NCI-H524 treated with DMSO at 0.1 percent for 48 hours (cell line): Measurements from ENCODE around the gene NTM.
A peak's percentile ranks its signal among the peaks of the same experiment; 100 is the strongest.

Source experiments
- DNase-seq: peaks from one replicate; lab custom pipeline; 2025; lab: John Stamatoyannopoulos, UW

NTM gene

DNA sequence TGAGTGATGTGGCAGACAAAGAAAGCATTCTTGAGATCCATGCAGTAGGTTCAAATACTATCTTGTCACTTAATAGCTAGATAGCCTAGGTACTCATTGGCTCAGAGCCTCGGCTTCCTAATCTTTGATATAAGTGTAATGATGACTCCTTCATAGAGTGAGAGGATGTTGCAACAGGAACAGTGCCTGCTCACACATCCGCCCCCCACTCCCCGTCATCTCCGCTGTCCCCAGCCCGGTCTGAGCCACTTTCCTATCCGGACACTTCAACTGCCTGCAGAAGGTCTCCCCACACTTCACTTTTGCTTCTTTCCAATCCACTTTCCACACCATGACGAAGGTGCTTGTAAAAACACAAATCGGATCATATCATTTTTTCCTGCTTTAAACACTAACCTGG is 128.8 kb downstream of the NTM start:
- DNase-seq: no peak

DNA sequence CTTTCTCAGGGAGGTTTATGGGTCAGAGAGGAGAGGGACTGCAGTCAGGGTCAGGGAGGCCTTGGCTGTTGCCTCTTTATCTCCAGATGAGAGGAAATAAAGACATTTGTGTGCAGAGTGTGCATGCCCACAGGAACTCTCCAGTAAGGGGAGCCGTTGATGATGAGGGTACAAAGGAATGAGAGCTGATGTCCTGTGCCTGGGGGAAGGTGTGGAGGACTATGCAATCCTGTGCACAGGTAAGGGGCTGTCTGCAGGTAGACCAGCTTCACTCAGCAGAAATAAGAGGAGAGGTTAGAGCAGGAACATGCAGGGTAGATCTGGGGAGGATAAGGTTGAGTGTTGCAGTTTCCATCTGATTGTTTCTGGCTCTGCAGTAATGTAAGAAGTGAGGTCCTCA is 132.6 kb downstream of the NTM start:
- DNase-seq: no peak

DNA sequence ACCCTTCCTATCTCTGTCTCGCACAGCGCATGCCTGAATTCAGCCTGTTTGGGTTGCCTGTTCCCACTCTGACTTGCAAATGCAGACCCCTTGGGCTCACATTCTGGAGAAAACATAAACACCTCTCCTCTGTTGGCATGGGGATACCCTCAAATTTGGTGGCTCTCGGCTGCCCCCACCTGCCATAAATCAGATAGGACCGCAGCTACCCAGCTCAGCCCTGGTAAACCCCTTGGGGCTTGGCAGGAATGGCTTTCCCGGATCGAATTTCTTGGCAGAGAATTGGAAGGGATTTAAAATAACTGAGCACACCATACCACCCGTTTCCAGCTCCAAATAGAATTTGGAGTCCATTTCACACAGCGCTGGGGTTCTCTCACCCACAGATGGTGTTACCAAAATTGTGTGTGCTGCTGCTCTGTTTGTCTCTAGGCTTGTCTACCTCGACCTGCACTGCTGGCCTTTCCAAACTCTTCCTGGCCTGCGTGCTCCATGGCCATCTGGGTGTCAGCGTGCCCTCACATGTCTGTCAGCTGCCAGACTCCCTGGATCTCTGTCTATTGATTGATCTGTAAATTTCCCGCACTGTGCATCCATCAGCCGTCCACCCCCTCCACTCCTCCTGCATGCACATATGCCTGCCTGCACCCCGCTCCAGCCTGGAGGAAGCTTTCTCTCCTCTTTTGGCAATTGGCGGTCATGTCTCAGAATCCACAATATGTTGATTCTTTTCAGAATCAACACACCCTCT is 134.0 kb downstream of the NTM start:
- DNase-seq: peak; percentile 53

DNA sequence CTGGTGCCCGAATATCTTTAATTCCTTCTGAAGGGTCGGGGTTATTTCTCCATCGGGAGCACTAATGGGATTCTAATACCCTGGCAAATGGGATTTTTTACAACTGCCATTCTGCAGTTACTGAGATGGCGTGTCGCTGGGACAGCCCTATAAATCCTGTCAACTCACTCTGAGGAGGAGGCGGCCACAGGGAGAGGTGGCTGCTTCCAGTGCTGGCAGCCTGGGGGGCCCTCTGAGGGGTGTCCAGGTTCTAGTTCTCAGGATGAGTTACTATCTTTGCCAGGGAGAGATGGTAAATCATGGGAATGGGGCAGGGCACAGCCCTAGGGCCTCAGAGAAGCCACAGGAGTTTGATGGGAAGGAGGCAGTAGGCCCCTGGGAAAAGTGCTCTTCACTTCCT is 135.9 kb downstream of the NTM start:
- DNase-seq: no peak

DNA sequence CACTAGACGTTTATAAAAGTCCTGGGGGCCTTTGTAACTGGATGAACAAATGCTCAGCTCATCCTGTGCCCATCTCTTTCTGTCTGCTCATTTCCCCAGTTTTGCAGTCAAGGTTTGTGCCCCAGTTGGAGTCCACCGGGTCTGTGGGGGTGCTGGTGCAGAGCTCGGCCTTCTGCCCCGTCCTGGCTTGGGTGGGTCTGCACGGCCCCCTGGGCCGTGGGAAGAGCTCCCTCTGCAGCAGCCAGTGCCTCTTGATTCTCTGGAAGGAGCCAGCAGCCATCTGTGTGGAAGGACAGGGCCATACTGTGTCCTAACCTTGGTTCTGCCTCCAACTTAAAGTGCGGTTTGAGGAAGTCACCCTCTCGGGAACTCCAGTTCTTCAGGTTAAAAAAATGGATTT is 140.2 kb downstream of the NTM start:
- DNase-seq: no peak

DNA sequence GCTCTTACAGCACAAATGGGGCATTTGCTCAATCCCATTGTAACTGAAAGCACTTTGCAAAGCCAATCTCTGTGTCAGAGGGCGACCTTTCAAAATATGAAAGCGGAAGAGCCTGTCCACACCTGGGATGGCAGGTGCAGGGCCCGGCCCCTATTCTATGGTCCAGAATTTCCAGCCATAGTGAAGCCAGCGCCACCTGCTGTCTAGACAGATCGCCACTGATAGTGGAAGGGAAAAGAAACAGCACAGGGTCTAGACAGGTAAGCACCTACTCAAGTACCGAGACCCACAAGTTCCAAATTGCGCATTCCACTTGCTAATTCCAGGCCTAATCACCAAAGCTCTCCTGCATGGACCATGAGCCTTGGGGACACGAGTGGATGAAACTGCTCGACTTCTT is 141.4 kb downstream of the NTM start:
- DNase-seq: no peak

DNA sequence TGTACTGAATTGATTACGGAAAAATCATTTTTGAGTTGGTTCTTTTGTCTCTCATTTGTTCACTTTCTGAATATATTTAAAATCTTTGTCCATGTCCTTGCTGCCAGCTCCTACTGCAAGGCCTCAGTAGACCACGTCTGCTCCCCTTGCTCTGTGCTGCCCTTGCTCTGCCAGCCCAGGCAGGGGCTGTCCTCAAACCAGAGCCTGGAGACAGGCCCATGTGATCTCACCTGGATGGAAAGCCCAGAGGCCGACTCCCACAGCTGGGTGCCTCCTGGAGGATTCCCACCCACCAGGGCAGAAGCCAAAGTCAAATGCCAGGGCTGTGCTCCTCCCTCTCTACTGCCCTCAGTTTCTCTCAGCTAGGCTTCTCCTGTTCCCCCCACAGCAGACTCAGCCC is 141.8 kb downstream of the NTM start:
- DNase-seq: no peak

DNA sequence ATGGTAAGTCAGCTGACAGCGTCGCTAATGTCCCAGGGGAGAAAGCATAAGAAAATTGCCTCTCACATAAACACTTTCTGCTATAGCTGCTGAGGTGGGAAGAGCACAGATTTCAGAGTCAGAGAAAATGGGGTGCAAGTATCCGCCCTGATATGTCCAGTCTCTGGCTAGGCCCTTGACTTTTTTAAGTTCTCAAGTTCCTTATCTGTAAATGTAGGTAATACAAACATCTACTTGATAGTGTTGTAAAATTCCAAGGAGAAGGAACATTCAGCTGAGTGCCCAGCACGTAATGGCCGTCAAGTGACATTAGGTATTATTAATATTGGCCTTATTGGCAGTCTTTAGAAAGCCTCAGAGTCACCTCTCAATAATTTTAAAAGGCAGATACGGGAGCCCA is 143.6 kb downstream of the NTM start:
- DNase-seq: no peak

DNA sequence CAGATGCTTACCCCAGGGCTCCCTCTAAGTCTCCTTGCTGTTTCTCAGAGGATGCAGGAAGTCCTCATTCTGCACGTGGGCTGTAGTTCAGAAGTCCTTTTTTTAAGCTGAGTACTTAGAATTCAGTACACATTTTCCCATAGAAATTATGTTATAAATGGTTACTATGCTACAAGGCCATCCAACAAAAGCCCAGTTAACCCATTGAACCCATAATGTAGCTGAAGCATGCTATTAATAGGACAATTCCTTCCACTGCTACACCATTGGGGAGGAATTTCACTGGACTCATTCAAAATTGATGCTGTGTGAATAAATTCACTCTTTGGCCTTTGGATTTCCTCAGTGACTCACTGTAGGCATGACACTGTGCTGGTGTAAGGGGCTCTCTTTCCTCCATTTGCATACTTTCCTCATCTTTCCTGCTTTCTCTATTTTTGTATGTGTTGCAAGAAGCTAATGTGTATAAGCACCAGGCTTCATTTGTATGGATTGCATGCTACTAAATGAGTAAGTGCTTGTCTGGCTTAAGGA is 148.0 kb downstream of the NTM start:
- DNase-seq: no peak

DNA sequence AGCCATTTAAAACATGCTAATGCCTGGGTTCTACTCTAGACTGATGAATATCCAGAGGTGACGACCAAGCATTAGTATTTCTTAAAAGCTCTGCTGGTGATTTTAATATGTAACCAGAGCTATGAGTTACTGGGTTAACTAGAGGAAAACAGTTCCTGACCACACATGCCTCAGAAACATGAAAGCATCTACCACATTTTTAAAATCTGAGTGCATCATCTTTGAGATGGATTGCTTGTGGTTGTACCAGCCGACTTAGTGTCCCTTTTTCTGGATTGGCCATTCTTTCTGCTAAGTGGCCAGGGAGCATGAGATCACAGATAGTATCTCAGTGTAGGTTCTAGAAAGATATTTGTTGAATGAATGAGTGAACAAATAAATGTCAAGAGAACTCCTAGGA is 152.4 kb downstream of the NTM start:
- no peak for DNase-seq

DNA sequence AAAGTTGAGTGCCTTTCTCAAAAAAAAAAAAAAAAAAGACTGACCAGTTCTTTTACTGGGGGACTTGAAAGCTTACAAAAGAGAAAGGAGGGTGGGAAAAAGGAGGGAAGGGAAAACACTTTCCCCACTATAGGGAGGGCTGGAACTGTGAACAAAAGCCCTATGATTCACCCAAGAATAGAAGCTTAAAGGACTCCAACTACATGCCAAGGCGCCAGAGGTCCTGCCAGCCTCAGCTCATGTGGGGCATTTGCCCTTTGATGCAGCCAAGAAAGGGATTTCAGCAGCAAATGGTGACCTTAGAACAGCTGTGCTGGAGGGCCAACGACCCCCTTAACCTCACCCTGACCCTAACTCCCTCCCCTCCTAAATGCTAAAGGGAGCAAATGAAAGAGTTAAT is 160.0 kb downstream of the NTM start:
- DNase-seq: no peak

DNA sequence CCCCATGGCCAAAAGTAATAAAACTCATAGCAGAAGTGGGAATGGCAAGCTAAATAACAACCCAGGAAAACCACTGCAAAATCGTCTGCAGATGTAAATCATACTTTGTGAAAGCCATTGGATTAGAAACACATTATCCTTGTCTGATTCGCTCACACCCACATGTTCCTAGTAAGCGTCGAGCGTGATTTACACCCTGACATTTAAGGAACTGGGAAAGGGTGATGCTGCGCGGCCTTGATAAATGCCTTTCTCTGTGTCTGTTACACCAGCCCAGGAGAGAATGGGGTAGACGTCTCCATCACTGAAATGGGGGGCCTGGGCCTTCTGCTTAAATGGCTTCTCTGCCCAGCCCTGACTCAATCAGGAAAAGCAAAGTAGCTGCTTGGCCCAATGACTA is 162.7 kb downstream of the NTM start:
- DNase-seq: no peak

DNA sequence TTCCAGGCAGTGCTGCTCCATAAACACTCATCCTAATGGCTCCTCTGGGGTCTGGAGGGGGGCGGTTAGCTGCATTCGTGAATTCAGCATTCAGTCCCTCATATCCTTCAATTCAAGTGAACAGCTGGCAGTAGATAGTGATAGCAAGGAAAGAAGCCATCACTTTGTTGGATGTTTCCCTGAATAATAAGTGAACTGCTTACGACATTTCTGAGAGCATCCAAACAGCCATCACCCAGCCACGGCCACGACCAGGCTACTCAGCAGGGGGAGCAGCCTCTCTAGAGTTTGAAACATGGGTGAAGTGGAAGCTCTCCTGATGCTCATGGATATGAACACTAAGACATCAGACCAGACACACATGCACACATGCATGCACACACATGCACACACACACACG is 163.6 kb downstream of the NTM start:
- no peak for DNase-seq

DNA sequence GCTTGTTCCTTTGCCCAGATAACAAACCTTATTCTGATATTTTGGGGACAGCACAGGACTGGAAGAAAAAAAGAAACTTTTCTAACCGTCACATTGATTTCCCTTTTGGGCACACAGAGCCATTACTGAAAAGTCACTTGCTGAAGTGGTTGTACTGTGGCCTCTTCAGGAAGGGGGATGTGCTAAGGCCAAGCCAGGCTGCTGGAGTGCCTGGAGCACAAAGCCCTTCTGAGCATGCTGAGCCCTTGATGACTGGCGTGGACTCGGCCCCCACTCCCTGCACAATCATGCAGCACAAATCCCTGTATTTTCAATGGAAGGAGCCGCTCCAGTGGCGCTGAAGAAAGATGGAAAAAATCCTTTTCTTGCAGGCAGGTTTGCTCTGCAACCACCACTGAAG is 164.2 kb downstream of the NTM start:
- no peak for DNase-seq

DNA sequence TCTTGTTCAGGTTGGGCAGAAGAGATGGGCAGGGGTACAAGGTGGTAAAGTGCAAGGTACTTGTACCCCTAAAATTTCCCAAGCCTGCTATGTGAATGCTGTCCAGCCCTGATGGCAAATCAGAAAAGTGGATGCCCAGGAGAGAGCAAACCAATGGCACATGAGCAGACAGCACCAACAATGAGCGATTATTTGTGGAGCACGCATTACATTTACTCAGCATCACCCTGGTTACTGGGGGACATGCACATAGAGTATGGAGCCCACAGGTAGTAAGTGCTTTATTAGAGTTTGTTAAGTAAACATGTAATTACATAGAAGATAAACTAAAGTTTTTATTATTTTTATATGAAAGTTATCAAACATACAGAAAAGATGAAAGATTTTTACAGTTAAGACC is 165.7 kb downstream of the NTM start:
- DNase-seq: no peak

DNA sequence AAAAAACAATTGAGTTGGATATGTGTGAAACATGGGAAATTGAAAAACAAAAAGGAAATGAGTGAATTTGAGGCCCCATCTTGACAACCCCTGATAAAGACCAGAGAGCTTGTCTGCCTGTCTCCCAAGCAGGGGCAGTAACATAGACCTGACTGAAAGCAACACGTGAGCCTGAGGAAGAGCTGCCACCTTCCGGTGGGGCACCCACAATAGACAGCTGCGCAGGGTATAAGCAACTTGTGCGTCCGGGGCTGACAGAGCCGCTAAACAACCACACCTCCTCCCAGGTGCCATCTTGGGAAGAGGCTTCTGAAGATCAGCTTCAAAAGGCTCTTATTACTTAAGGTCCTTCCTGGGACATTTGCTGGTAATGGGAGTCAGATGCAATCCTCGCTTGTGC is 166.8 kb downstream of the NTM start:
- no peak for DNase-seq

DNA sequence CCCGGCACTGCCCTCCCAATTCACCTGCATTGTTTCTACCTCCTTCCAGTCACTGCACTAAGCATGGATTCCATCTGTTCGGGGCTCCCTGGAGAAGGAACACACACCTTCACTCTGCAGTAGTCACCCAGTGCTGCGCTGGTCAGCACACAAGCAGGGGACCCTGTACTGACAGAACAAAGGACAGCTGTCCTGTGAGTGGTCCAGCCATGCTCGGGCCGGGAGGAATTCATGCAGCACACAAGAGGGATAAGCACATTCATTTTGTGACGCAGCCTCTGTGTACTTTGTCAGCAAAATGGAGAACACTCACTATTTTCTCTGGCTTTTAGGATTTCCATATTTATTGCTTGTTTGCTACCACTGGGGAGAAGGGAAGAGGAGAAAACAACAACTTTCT is 167.3 kb downstream of the NTM start:
- no peak for DNase-seq

DNA sequence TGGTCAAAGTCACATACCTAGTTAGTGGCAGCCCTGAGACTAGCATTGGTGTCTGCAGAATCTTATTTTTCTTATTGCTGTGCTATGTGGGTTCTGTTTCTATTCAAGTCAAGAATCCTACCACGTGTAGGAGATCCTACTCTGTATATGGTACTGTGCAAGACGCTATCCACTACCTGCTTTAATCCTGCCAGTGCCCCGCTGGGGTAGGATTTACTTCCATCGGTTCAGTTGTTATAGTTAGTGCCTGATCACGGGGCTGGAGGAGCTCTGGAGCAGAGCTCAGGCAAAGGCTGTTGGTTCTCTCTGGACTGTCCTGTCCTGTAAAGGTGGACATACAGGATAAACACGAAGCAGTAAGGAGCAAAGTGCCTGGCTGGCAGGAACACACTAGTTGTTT is 167.9 kb downstream of the NTM start:
- DNase-seq: no peak

DNA sequence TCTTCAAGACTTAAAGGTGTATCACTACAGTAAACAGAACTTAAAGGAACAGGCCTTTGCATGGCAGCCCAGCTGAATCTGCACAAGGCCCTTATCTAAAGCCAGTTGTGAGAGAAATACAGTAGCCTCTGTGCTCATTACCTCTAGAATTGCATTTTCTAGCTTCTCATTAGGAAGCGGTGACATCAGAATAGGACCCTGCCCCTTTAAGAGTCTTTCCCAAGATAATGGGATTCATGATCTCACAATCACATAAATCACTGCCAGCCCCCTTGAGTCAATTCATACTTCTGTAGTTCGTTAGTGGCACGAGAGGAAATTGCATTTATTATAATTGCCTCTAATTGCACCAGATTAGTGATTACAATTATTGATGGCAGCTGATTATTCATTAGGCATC is 170.3 kb downstream of the NTM start:
- no peak for DNase-seq

DNA sequence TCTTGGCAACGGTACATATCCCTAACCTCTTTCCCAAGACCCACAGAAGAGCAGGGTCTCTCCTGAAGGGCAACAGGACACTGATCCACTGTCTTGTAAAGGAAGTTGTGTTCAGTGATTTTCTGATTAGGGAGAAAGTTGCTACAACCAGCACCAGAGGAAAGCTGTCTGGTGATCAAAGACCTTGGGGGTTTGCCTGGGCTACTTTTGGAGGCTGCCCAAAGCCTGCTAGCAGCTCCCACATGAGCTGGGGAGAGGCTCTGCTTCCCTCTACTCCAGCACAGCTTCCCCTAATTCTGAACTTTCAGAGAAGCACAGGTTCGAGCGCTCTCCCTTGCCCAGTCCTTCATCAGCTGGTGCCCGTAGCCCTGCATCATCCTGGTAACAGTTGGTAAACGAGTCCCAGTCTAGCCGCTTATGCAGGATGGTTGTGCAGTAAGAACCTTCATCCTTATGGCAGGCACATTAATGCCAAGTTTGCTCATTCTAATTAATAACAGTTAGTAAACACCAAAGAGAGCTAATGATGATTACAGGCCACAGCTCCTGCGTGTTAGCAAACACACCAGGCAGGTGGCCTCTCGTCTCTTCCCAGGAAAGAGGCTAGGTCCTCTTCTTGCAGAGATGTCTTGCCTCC is 173.1 kb downstream of the NTM start:
- DNase-seq: no peak

DNA sequence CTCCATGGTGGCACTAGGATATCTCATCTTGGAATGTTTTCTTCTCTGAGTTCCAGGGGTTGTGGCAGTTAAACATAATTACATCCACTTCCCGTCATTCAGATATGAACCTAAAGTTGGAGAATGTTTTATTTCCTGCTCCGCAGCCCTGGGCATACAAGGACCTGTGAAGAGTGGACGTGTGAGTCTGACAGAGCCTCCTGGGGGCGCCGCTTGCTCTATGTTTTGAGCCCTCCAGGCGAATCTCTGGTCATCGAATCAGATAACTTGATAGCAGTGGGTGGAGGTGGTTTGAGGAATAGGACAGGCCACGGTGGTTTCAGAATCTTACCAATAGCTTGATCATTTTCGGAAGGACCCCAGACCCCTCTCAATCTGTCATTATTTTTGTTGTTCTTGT is 174.2 kb downstream of the NTM start:
- no peak for DNase-seq

DNA sequence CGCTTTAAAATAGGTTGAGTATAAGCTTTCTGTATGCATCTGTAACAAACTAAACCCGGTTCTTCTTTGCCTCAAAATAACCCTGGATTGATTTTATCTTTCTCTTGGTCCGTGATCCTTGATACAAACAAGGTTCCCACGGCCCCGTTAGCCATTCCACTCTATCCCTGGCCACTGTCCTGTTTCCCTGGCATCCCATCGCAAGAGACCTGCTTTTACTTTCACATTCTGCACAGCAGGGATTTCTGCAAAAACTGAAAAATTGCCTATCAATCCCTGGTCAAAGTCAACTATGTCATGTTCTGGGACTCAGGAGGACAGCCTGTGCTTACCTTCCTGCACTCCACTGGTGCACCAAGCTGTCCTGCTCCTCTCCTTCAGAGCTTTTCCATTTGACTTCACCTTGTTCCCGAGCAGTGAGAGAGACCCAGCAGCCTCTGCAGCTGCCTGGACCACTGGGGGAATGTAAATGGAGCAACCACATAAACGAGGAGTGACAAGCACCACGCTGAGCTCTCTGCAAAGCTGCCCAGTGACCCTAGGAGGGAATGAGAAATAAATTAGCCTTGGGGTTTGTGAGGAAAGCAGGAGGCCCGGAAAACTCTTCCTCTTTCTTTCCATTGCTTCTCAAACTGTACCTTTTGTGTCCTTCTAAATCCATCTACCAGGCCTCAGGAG is 175.9 kb downstream of the NTM start:
- DNase-seq: no peak

DNA sequence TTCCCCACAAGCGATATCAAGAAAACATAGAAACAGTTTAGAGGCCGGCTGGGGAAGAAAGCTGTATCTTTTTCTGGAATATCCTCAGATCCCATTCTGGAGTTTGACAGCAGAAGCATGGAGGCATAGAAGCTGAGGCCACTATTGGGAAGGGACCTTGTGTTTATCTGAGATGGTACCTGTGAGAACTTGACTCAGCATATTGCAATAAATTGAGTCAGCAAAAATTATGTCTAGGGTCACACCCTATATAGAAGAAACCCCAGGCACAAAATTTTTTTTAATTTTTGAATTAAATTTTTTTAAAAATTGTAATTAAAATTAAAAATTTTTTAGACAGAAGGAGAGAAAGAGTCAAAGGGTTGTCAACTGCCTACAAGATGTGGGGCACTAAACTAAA is 178.7 kb downstream of the NTM start:
- DNase-seq: no peak
